ENCODE data around the gene WNT16. TPM values are rescaled to one million over a fixed set of nuclear protein-coding genes. Genes with fewer than 3 reads are reported as not detected.

WNT16 gene
- total RNA-seq, 1 experiment from 2014 or later, result not detected

- Mint-ChIP-seq H3K27ac (ENCODE audit: unreplicated experiment) (no peak overlapping the region), H3K4me3 (ENCODE audit: low read depth, unreplicated experiment) (no peak overlapping the region), H3K4me1 (ENCODE audit: low read depth, unreplicated experiment) (no peaks in the 10 kb centered on the region), H3K27me3 (ENCODE audit: unreplicated experiment) (no peaks in the 10 kb centered on the region), H3K36me3 (ENCODE audit: insufficient read depth, unreplicated experiment) (no peaks in the 10 kb centered on the region), H3K9me3 (ENCODE audit: low read depth, unreplicated experiment) (no peaks in the 10 kb centered on the region)
- intact Hi-C loops (cut with micrococcal nuclease; ENCODE audit: unreplicated experiment), result no loop called here
- no TSS peak for BruUV-seq (replicated peaks)
- DNase-seq, result no peak
- no peak for TF ChIP-seq CTCF (IDR thresholded peaks at IDR 0.05; ENCODE audit: unreplicated experiment)
- CTCF ChIA-PET, result interaction anchor here (1.6 kb wide), 1 partner anchor 12 kb away, joined by 4 read pairs; no protein-coding TSS in a partner anchor
These were observed 27.9 kb upstream of the WNT16 start for GRCh38 chr7:121300685-121301420.

- Mint-ChIP-seq H3K27ac (ENCODE audit: unreplicated experiment) (no peak overlapping the region), H3K36me3 (ENCODE audit: insufficient read depth, unreplicated experiment) (no peaks in the 10 kb centered on the region), H3K27me3 (ENCODE audit: unreplicated experiment) (no peaks in the 10 kb centered on the region), H3K4me1 (ENCODE audit: low read depth, unreplicated experiment) (no peaks in the 10 kb centered on the region), H3K9me3 (ENCODE audit: low read depth, unreplicated experiment) (no peaks in the 10 kb centered on the region), H3K4me3 (ENCODE audit: low read depth, unreplicated experiment) (no peak overlapping the region)
- no TSS peak for BruUV-seq (replicated peaks)
- no peak for TF ChIP-seq CTCF (IDR thresholded peaks at IDR 0.05; ENCODE audit: unreplicated experiment)
- intact Hi-C loops (cut with micrococcal nuclease; ENCODE audit: unreplicated experiment), result no loop called here
- CTCF ChIA-PET, result interaction anchor here (1.6 kb wide), 1 partner anchor 12 kb away, joined by 4 read pairs; no protein-coding TSS in a partner anchor
- DNase-seq, result no peak
These were observed 27.2 kb upstream of the WNT16 start for GRCh38 chr7:121301446-121302213.

GRCh38 chr7:121302214-121302745, 26.5 kb upstream of the WNT16 start:
- Mint-ChIP-seq H3K9me3 (ENCODE audit: low read depth, unreplicated experiment) (no peaks in the 10 kb centered on the region), H3K4me3 (ENCODE audit: low read depth, unreplicated experiment) (no peak overlapping the region), H3K27me3 (ENCODE audit: unreplicated experiment) (no peaks in the 10 kb centered on the region), H3K4me1 (ENCODE audit: low read depth, unreplicated experiment) (no peaks in the 10 kb centered on the region), H3K27ac (ENCODE audit: unreplicated experiment) (no peak overlapping the region), H3K36me3 (ENCODE audit: insufficient read depth, unreplicated experiment) (no peaks in the 10 kb centered on the region)
- CTCF ChIA-PET, result no interaction called here
- TF ChIP-seq CTCF (IDR thresholded peaks at IDR 0.05; ENCODE audit: unreplicated experiment), result no peak
- no peak for DNase-seq
- intact Hi-C loops (cut with micrococcal nuclease; ENCODE audit: unreplicated experiment), result no loop called here
- no TSS peak for BruUV-seq (replicated peaks)

GRCh38 chr7:121303422-121304101, 25.2 kb upstream of the WNT16 start:
- intact Hi-C loops (cut with micrococcal nuclease; ENCODE audit: unreplicated experiment), result no loop called here
- CTCF ChIA-PET, result no interaction called here
- TF ChIP-seq CTCF (IDR thresholded peaks at IDR 0.05; ENCODE audit: unreplicated experiment), result no peak
- H3K4me1 Mint-ChIP-seq (ENCODE audit: low read depth, unreplicated experiment), result no peaks in the 10 kb centered on the region
- no peaks in the 10 kb centered on the region for H3K36me3 Mint-ChIP-seq (ENCODE audit: insufficient read depth, unreplicated experiment)
- no TSS peak for BruUV-seq (replicated peaks)
- H3K4me3 Mint-ChIP-seq (ENCODE audit: low read depth, unreplicated experiment), result no peak overlapping the region
- no peak for DNase-seq
- no peaks in the 10 kb centered on the region for H3K27me3 Mint-ChIP-seq (ENCODE audit: unreplicated experiment)
- no peaks in the 10 kb centered on the region for H3K9me3 Mint-ChIP-seq (ENCODE audit: low read depth, unreplicated experiment)
- H3K27ac Mint-ChIP-seq (ENCODE audit: unreplicated experiment), result no peak overlapping the region
